ENCODE results near the gene POLR3G. TPM values are rescaled to one million over a fixed set of nuclear protein-coding genes. Genes with fewer than 3 reads are reported as not detected.
A peak's percentile ranks its signal among the peaks of the same experiment; 100 is the strongest.

POLR3G gene
- total RNA-seq, 2 donors from 2014 or later: 6.2 to 11.7 TPM

DNA sequence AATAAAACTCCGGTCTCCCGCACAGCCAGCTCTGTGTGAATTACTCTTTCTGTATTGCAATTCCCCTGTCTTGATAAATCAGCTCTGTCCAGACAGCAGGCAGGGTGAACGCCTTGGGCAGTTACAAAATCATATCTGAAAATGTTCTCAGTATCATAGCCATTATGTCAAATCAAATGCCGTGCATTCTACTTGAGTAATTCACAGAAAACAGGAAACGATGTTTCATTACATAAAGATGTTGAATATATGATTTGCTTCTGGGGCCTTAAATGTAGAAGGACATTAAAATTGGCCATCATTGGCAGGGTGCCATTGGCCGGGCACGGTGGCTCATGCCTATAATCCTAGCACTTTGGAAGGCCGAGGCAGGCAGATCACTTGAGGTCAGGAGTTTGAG, 8.5 kb downstream of the POLR3G start:
- DNase-seq (ENCODE audit: low spot score in 2 of 2): no peak
- peaks cover 7 to 15% of the 10 kb centered on the region in 2 donors for H3K36me3 Mint-ChIP-seq
- no peak overlapping the region for H3K27ac Mint-ChIP-seq
- no peak for ATAC-seq
- H3K9me3 Mint-ChIP-seq: no peaks in the 10 kb centered on the region

DNA sequence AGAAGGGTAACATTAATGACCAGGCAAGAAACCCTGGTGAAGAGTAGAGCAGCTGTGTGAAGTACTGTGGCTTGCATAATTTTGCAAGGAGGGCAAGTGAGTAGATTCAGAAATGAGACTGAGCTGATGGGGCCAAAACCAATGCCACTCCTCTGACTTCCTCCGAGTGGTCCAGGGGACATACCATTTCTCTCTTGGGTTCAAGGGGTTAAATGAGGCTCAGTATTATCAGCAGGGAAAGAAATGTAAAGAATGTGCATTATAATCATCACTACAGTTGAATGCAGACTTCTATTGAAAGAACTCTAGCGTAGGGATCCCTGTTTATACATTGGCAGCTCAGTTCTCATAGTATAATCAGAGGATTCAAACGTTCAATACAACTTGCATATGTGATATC, 9.9 kb downstream of the POLR3G start:
- Mint-ChIP-seq H3K27ac (no peak overlapping the region), H3K36me3 (peaks cover 7 to 15% of the 10 kb centered on the region in 2 donors), H3K9me3 (no peaks in the 10 kb centered on the region)
- DNase-seq (ENCODE audit: low spot score in 2 of 2): no peak
- no peak for ATAC-seq

GRCh38 chr5:90488791-90489190, 14.1 kb downstream of the POLR3G start:
- Mint-ChIP-seq H3K27ac (no peak overlapping the region), H3K9me3 (no peaks in the 10 kb centered on the region), H3K36me3 (peaks cover 7 to 15% of the 10 kb centered on the region in 2 donors)
- no peak for ATAC-seq
- no peak for DNase-seq (ENCODE audit: low spot score in 2 of 2)

DNA sequence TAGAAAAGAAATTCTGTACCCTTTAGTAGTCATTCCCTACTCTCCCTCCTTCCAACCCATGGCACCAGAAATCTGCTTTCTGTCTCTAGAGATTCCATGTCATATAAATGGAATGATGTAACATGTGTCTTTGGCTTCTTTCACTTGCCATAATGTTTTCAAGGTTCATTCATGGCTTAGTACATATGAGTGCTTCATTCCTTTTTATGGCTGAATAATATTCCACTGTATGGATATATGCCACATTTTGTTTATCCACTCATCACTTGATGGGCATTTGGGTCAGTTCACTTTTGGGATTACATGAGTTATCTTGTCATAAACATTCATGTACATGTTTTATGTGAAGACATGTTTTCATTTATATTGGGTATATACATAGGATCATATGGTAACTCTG, 19.4 kb downstream of the POLR3G start:
- ATAC-seq (no peak), DNase-seq (ENCODE audit: low spot score in 2 of 2) (no peak)
- Mint-ChIP-seq H3K9me3 (peaks cover 0 to 3% of the 10 kb centered on the region in 2 donors), H3K36me3 (peaks cover 6 to 14% of the 10 kb centered on the region in 2 donors), H3K27ac (no peak overlapping the region)

DNA sequence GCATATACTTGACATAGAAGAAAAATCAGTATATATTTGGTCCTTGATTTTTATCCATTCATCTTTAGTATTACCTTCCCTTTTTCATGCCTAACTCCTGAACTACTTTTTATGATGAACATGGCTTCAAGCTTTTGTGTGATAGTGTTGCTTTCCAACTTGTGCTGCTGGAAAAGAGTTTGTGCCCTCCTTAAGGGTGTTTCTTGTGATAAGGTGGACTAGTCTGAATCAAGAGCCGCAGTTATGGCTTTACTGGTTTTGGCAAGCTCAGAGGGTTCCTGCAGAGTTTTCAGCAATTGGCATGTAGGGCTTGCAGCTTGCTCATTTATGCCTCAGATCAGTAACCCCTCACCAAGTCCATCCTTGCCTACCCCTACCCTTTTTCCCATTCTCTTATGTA, 20.5 kb downstream of the POLR3G start:
- DNase-seq (ENCODE audit: low spot score in 2 of 2) (no peak), ATAC-seq (no peak)
- Mint-ChIP-seq H3K9me3 (peaks cover 0 to 3% of the 10 kb centered on the region in 2 donors), H3K27ac (no peak overlapping the region), H3K36me3 (peaks cover 6 to 14% of the 10 kb centered on the region in 2 donors)

DNA sequence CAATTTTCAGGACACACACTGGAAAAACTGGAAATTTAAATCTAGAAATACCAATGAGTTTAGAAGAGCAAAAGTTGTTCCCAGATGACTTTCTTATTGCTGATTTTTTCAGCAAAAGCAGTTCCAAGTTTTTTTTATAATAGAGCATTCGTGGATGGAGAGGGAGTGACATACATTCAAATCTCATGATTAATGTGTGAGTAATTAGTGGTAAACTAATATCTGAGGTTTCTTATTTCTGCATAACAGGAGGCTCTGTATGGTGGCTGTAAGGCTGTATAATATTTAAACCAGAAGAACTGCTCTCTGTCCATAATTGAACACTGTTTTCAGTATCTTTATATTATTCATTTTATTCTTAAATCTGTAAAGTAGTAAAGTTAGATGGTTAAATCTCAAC, 28.9 kb downstream of the POLR3G start:
- ATAC-seq (no peak), DNase-seq (ENCODE audit: low spot score in 2 of 2) (no peak)
- no peak overlapping the region for H3K27ac Mint-ChIP-seq
- H3K36me3 Mint-ChIP-seq: peaks cover 0 to 7% of the 10 kb centered on the region in 2 donors
- H3K9me3 Mint-ChIP-seq: no peaks in the 10 kb centered on the region

GRCh38 chr5:90504743-90505142, 30.1 kb downstream of the POLR3G start:
- Mint-ChIP-seq H3K27ac (no peak overlapping the region), H3K9me3 (no peaks in the 10 kb centered on the region), H3K36me3 (peaks cover 0 to 13% of the 10 kb centered on the region in 2 donors)
- DNase-seq (ENCODE audit: low spot score in 2 of 2) (no peak), ATAC-seq (no peak)

- peaks cover 0 to 13% of the 10 kb centered on the region in 2 donors for H3K36me3 Mint-ChIP-seq
- no peak for ATAC-seq
- no peaks in the 10 kb centered on the region for H3K9me3 Mint-ChIP-seq
Observed at GRCh38 chr5:90506221-90506620, 31.6 kb downstream of the POLR3G start.

GRCh38 chr5:90510438-90510837, 35.8 kb downstream of the POLR3G start:
- peaks cover 0 to 17% of the 10 kb centered on the region in 2 donors for H3K36me3 Mint-ChIP-seq
- no peaks in the 10 kb centered on the region for H3K9me3 Mint-ChIP-seq
- ATAC-seq: no peak
- DNase-seq (ENCODE audit: low spot score in 2 of 2): no peak
- no peak overlapping the region for H3K27ac Mint-ChIP-seq

More at GRCh38 chr5:90506221-90506620, 31.6 kb downstream of the POLR3G start:
- H3K27ac Mint-ChIP-seq: no peak overlapping the region
- no peak for DNase-seq (ENCODE audit: low spot score in 2 of 2)

GRCh38 chr5:90514520-90514919, 39.9 kb downstream of the POLR3G start:
- Mint-ChIP-seq H3K27ac (no peak overlapping the region), H3K36me3 (peaks cover 13 to 15% of the 10 kb centered on the region in 2 donors), H3K9me3 (no peaks in the 10 kb centered on the region)
- ATAC-seq (no peak), DNase-seq (ENCODE audit: low spot score in 2 of 2) (no peak)

- Mint-ChIP-seq H3K9me3 (no peaks in the 10 kb centered on the region), H3K27ac (no peak overlapping the region), H3K36me3 (peaks cover 13 to 39% of the 10 kb centered on the region in 2 donors)
- ATAC-seq: no peak
- DNase-seq (ENCODE audit: low spot score in 2 of 2): no peak
Observed at GRCh38 chr5:90518661-90519060, 44.0 kb downstream of the POLR3G start.

- Mint-ChIP-seq H3K27ac (no peak overlapping the region), H3K9me3 (no peaks in the 10 kb centered on the region), H3K36me3 (peaks cover 13 to 39% of the 10 kb centered on the region in 2 donors)
- ATAC-seq: no peak
- DNase-seq (ENCODE audit: low spot score in 2 of 2): no peak
Observed at GRCh38 chr5:90519081-90519480, 44.4 kb downstream of the POLR3G start.

- Mint-ChIP-seq H3K36me3 (peaks cover 0 to 4% of the 10 kb centered on the region in 2 donors), H3K9me3 (no peaks in the 10 kb centered on the region), H3K27ac (peak overlapping the region; percentile 84 to 94)
- DNase-seq (ENCODE audit: low spot score in 2 of 2) (peak in 1 of 2 donors; percentile 5), ATAC-seq (peak in 1 of 2 donors; percentile 16)
Observed at GRCh38 chr5:90528601-90529193, 54.0 kb downstream of the POLR3G start.

- Mint-ChIP-seq H3K9me3 (no peaks in the 10 kb centered on the region), H3K27ac (peak within 1 kb of the TSS; percentile 94 to 98)
- DNase-seq (ENCODE audit: low spot score in 2 of 2): peak; percentile 91 to 97
Observed at GRCh38 chr5:90529194-90529938, 54.7 kb downstream of the POLR3G start, which contains the start of gene LYSMD3. LYSMD3 (minus strand) TSS chr5:90529584; CDS start chr5:90525289, 4,295 bp downstream.

GRCh38 chr5:90529939-90530677, 55.4 kb downstream of the POLR3G start:
- no peaks in the 10 kb centered on the region for H3K9me3 Mint-ChIP-seq
- peak; percentile 56 to 59 for ATAC-seq
- peaks cover 0 to 4% of the 10 kb centered on the region in 2 donors for H3K36me3 Mint-ChIP-seq
- H3K27ac Mint-ChIP-seq: peak overlapping the region; percentile 94 to 98
- peak in 1 of 2 donors; percentile 52 for DNase-seq (ENCODE audit: low spot score in 2 of 2)

More at GRCh38 chr5:90529194-90529938, 54.7 kb downstream of the POLR3G start, which contains the start of gene LYSMD3:
- ATAC-seq: peak; percentile 92 to 96
- H3K36me3 Mint-ChIP-seq: peaks cover 0 to 4% of the 10 kb centered on the region in 2 donors

DNA sequence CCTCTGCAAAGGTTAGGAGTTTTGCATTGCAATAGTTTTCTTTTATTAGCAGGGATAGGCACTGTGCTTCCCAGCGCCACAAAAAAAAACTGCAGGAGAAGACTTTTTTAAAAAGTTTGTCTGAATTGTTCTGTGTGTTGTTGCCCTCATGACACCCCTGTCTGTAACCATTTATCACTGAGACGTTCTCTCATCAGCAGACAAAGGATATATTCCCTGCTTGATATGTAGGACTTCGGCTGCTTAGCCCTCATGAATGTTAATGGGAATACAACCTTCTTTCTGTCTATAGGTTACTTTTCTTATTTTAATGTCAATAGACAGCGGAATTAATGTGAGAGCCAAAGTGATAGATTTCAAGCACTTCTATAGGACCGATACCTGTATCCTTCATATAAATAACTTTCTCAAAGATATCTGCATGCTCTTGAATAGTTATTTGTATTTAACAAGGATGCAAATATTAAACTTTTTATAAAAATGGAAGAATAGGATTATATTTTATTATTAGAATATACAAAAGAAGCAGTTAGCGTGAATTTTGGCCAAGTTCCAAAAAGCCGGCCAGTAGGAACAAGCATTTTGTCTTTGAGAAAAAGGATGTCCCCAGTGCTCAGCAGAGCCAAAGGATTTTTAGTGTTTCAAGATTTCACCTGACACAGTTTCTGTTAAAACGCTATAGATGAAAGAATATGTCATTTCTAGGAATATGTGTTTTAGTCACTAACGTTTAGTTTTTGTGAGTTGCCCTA, 56.2 kb downstream of the POLR3G start:
- H3K27ac Mint-ChIP-seq: peak overlapping the region in 1 of 2 donors; percentile 94
- H3K36me3 Mint-ChIP-seq: peaks cover 0 to 4% of the 10 kb centered on the region in 2 donors
- DNase-seq (ENCODE audit: low spot score in 2 of 2) (no peak), ATAC-seq (no peak)
- no peaks in the 10 kb centered on the region for H3K9me3 Mint-ChIP-seq

Measured in activated naive CD4-positive, alpha-beta T cell treated with anti-CD3 and anti-CD28 coated beads, Interleukin-2, amount 50 U/mL, for 72 hours (primary cell).